NB4 (cell line): ENCODE data around the gene SMIM8.

ENCODE experiments used
- MYC ChIP-seq: IDR thresholded peaks from 2 replicates; pipeline ENCODE4 v1.6.1; 2011; ENCODE audit warnings: low read depth, low read length
- POLR2A ChIP-seq: IDR thresholded peaks from 2 replicates; pipeline ENCODE4 v1.6.1; 2011; ENCODE audit warnings: mild to moderate bottlenecking; ENCODE audit not compliant: insufficient read length; ENCODE audit errors: extremely low read depth
- TF ChIP-seq, protein P1 (sequence below): IDR thresholded peaks from one replicate; pipeline ENCODE4 v1.5.1; 2012; ENCODE audit warnings: low read depth, low read length
- TF ChIP-seq, protein P2 (sequence below): IDR thresholded peaks from 2 replicates; pipeline ENCODE4 v1.6.1; 2011; ENCODE audit warnings: low read depth, low read length

DNA sequence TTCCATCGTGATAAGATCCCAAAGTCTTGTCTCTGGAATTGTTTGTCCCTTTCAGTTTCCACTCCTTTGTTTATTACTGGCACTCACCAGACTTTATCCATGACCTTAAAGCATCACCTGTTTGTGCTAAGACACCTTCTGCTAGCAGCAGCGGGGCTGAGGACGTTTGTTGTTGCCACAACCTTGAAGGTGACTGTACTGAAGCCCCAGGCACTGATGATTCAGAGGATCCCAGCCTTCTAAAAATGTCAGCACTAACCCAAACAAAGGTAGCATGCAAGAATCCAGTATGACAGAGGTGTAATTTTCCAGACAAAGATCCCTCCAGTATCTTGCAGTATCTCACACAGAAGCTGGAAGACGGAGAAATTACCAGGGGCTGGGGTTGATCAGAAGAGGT, 28.9 kb upstream of the SMIM8 start:
- TF ChIP-seq, protein P1, sequence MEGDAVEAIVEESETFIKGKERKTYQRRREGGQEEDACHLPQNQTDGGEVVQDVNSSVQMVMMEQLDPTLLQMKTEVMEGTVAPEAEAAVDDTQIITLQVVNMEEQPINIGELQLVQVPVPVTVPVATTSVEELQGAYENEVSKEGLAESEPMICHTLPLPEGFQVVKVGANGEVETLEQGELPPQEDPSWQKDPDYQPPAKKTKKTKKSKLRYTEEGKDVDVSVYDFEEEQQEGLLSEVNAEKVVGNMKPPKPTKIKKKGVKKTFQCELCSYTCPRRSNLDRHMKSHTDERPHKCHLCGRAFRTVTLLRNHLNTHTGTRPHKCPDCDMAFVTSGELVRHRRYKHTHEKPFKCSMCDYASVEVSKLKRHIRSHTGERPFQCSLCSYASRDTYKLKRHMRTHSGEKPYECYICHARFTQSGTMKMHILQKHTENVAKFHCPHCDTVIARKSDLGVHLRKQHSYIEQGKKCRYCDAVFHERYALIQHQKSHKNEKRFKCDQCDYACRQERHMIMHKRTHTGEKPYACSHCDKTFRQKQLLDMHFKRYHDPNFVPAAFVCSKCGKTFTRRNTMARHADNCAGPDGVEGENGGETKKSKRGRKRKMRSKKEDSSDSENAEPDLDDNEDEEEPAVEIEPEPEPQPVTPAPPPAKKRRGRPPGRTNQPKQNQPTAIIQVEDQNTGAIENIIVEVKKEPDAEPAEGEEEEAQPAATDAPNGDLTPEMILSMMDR, result no peak
- TF ChIP-seq POLR2A (no peak), MYC (no peak)
- TF ChIP-seq, protein P2, sequence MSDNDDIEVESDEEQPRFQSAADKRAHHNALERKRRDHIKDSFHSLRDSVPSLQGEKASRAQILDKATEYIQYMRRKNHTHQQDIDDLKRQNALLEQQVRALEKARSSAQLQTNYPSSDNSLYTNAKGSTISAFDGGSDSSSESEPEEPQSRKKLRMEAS, result no peak
